Tibial artery (tissue), 4 donors: Measurements from ENCODE around the gene GRIN2A.

ENCODE experiments used
- DNase-seq, 2 donors: peaks; one replicate each; pipeline ENCODE4 v3.0.0-alpha.2; 2019
- H3K27ac ChIP-seq, 2 donors: fragments of 200-600 bp; sonication (generic) in 1 of 2; 1 replicate in 1 of 2; 2 replicates in 1 of 2; pipeline ENCODE4 v1.5.1; 2018 to 2019; ENCODE audit warnings: mild to moderate bottlenecking in 1 of 2
- H3K27me3 ChIP-seq, 2 donors: fragments of 200-600 bp; sonication (generic) in 1 of 2; one replicate each; pipeline versions ENCODE4 v1.5.1 to v1.6.0; 2016 to 2019
- H3K36me3 ChIP-seq, 3 donors: fragments of 200-600 bp; sonication (generic) in 2 of 3; one replicate each; pipeline ENCODE4 v1.5.1; 2016 to 2019; ENCODE audit warnings: mild to moderate bottlenecking in 2 of 3
- H3K4me1 ChIP-seq, 4 donors: fragments of 200-600 bp; sonication (generic) in 2 of 4; 1 replicate in 3 of 4; 2 replicates in 1 of 4; pipeline ENCODE4 v1.5.1; 2016 to 2019
- H3K4me3 ChIP-seq, 2 donors: fragments of 200-600 bp; sonication (generic) in 1 of 2; 1 replicate in 1 of 2; 2 replicates in 1 of 2; pipeline ENCODE4 v1.5.1; 2018 to 2019; ENCODE audit warnings: mild to moderate bottlenecking in 2 of 2
- H3K9me3 ChIP-seq, 3 donors: fragments of 200-600 bp; sonication (generic) in 1 of 3; one replicate each; pipeline ENCODE4 v1.5.1; 2016 to 2019
- CTCF ChIP-seq, 2 experiments: fragments of 200-600 bp in 1 of 2; fragments of 450-650 bp in 1 of 2; IDR thresholded peaks; one replicate each; pipeline ENCODE4 v1.5.1; 2017 to 2019; ENCODE audit warnings: antibody characterized with exemption in 2 of 2, mild to moderate bottlenecking in 1 of 2, moderate library complexity in 1 of 2
- intact Hi-C: fragments of 100-400 bp; cut with DNase I; formaldehyde crosslinking; loops from one replicate; pipeline ENCODE4 v1.15.0; 2023; ENCODE audit warnings: low total_unique reads

Gene GRIN2A

GRCh38 chr16:10150906-10151305 lies 31.3 kb downstream of the GRIN2A start:
- no peak for TF ChIP-seq CTCF (IDR thresholded peaks at IDR 0.05)
- H3K9me3 ChIP-seq, result no peaks in the 10 kb centered on the region
- H3K4me1 ChIP-seq, result peaks cover 0 to 21% (median 4%) of the 10 kb centered on the region in 4 donors
- no peak overlapping the region for H3K27ac ChIP-seq
- H3K27me3 ChIP-seq, result no peaks in the 10 kb centered on the region
- DNase-seq, result no peak
- no peaks in the 10 kb centered on the region for H3K36me3 ChIP-seq
- H3K4me3 ChIP-seq, result no peak overlapping the region
- intact Hi-C loops, result no loop called here

DNA sequence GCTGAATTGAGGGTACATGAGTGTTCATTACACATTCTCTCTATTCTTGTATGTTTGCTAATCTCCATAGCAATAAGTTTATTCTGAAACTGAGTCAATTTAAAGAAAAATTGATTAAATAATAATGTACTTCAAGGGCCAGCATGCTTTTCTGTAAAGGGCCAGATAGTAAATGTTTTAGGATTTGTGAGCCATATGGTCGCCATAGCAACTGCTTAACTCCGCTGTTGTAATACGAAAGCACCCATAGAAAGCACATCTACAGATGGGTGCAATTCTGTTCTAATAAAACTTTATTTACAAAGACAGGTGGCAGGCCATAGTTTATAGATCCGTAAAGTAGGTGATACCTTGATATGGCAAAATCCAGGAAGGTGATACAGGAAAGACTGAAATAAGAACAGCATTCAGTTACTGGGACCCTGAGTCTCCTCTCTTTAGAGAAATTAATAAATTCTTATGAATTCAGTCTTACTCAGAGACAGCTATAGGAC lies 36.6 kb downstream of the GRIN2A start:
- Histone ChIP-seq H3K27me3 (no peaks in the 10 kb centered on the region), H3K4me1 (no peaks in the 10 kb centered on the region), H3K27ac (no peak overlapping the region), H3K9me3 (no peaks in the 10 kb centered on the region), H3K36me3 (no peaks in the 10 kb centered on the region), H3K4me3 (no peak overlapping the region)
- no peak for TF ChIP-seq CTCF (IDR thresholded peaks at IDR 0.05)
- intact Hi-C loops, result no loop called here
- no peak for DNase-seq

DNA sequence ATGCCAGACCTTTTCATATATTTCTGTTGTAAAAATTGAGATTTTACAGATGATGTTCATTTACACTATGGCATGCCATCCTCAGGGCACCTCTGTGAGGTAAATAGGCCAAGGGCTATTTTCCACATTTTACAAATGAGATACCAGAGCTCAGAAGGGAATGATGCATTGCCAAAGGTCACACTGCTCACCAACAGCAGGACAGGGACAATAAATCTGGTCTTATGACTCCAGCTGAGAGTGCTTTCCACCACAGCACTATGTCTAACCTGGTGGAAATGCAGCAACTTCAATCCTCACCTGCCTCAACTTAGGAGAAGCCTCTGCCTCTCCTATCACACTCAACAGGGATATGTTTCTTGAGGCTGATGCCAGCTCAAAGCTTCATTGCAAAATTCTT lies 40.6 kb downstream of the GRIN2A start:
- no peak for DNase-seq
- Histone ChIP-seq H3K9me3 (no peaks in the 10 kb centered on the region), H3K4me1 (no peaks in the 10 kb centered on the region), H3K36me3 (no peaks in the 10 kb centered on the region), H3K27ac (no peak overlapping the region), H3K4me3 (no peak overlapping the region), H3K27me3 (no peaks in the 10 kb centered on the region)
- intact Hi-C loops, result no loop called here
- no peak for TF ChIP-seq CTCF (IDR thresholded peaks at IDR 0.05)

GRCh38 chr16:10138881-10139280 lies 43.3 kb downstream of the GRIN2A start:
- Histone ChIP-seq H3K9me3 (no peaks in the 10 kb centered on the region), H3K27ac (no peak overlapping the region), H3K27me3 (no peaks in the 10 kb centered on the region), H3K4me3 (no peak overlapping the region), H3K4me1 (peaks cover 0 to 3% (median 0%) of the 10 kb centered on the region in 4 donors), H3K36me3 (no peaks in the 10 kb centered on the region)
- intact Hi-C loops, result no loop called here
- DNase-seq, result no peak
- TF ChIP-seq CTCF (IDR thresholded peaks at IDR 0.05), result no peak

DNA sequence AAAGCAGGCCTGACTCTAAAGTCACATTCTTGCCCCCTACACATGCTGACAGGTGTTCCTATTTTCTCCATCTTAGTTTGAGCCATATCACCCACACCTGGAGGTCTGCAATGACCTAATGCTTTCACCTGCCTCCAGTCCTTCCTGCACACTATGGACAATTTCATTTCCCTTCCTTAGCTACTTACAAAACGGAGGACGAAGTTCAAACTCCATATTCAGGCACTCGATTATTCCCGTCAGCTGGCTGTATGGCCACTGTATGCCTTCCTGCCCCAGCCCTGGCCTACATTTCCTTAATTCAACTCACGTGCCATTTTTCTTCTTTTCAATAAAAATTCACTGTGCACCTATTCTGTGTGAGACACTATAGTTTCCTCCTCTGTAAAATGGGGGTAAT lies 44.9 kb downstream of the GRIN2A start:
- Histone ChIP-seq H3K36me3 (no peaks in the 10 kb centered on the region), H3K9me3 (no peaks in the 10 kb centered on the region), H3K4me1 (peaks cover 0 to 3% (median 0%) of the 10 kb centered on the region in 4 donors), H3K27ac (no peak overlapping the region), H3K27me3 (no peaks in the 10 kb centered on the region), H3K4me3 (no peak overlapping the region)
- intact Hi-C loops, result no loop called here
- TF ChIP-seq CTCF (IDR thresholded peaks at IDR 0.05), result no peak
- no peak for DNase-seq

GRCh38 chr16:10136916-10137315 lies 45.3 kb downstream of the GRIN2A start:
- intact Hi-C loops, result no loop called here
- TF ChIP-seq CTCF (IDR thresholded peaks at IDR 0.05), result no peak

More at GRCh38 chr16:10136916-10137315, 45.3 kb downstream of the GRIN2A start:
- Histone ChIP-seq H3K27ac (no peak overlapping the region), H3K4me1 (peaks cover 0 to 3% (median 0%) of the 10 kb centered on the region in 4 donors), H3K9me3 (no peaks in the 10 kb centered on the region), H3K4me3 (no peak overlapping the region), H3K36me3 (no peaks in the 10 kb centered on the region), H3K27me3 (no peaks in the 10 kb centered on the region)
- DNase-seq, result no peak
